Smooth muscle cell (in vitro differentiated cells): ENCODE results near the gene CSNK1G2. TPM values are rescaled to one million over a fixed set of nuclear protein-coding genes. Genes with fewer than 3 reads are reported as not detected.

Experiments used
- DNase-seq: peaks from one replicate; lab custom pipeline; 2025; ENCODE audit not compliant: unreplicated experiment; lab: John Stamatoyannopoulos, UW
- H2AFZ ChIP-seq: fragments of 200-600 bp; sonication (generic); 2 replicates; pipeline ENCODE4 v1.6.0; 2016; ENCODE audit warnings: antibody characterized with exemption, low read depth, mild to moderate bottlenecking
- H3F3A ChIP-seq: fragments of 200-600 bp; sonication (generic); 2 replicates; pipeline ENCODE4 v1.6.0; 2017; ENCODE audit warnings: antibody characterized with exemption, low read depth
- H3K27ac ChIP-seq: fragments of 200-600 bp; sonication (generic); 2 replicates; pipeline ENCODE4 v1.5.1; 2016; ENCODE audit warnings: low read depth, mild to moderate bottlenecking
- H3K27me3 ChIP-seq: fragments of 200-600 bp; sonication (generic); 2 replicates; pipeline ENCODE4 v1.6.1; 2016; ENCODE audit warnings: low read depth, mild to moderate bottlenecking
- H3K36me3 ChIP-seq: fragments of 200-600 bp; sonication (generic); 2 replicates; pipeline ENCODE4 v1.5.1; 2016; ENCODE audit warnings: low read depth
- H3K4me1 ChIP-seq: fragments of 200-600 bp; sonication (generic); 2 replicates; pipeline ENCODE4 v1.5.1; 2016; ENCODE audit warnings: low read depth
- H3K4me2 ChIP-seq: fragments of 200-600 bp; sonication (generic); 2 replicates; pipeline ENCODE4 v1.6.0; 2016; ENCODE audit warnings: mild to moderate bottlenecking
- H3K4me3 ChIP-seq: fragments of 200-600 bp; sonication (generic); 2 replicates; pipeline ENCODE4 v1.5.1; 2016; ENCODE audit warnings: mild to moderate bottlenecking
- H3K79me2 ChIP-seq: fragments of 200-600 bp; sonication (generic); 2 replicates; pipeline ENCODE4 v1.6.0; 2016; ENCODE audit warnings: low read depth, mild to moderate bottlenecking
- H3K9ac ChIP-seq: fragments of 200-600 bp; sonication (generic); 2 replicates; pipeline ENCODE4 v1.6.0; 2016; ENCODE audit warnings: low read depth
- H3K9me3 ChIP-seq: fragments of 200-600 bp; sonication (generic); replicated peaks from 2 replicates; pipeline ENCODE4 v1.5.1; 2016; ENCODE audit warnings: low read depth
- H4K20me1 ChIP-seq: fragments of 200-600 bp; sonication (generic); 2 replicates; pipeline ENCODE4 v1.6.0; 2016; ENCODE audit warnings: low read depth
- CTCF ChIP-seq: fragments of 200-600 bp; sonication (generic); IDR thresholded peaks from 2 replicates; pipeline ENCODE4 v1.5.1; 2017; ENCODE audit warnings: borderline replicate concordance, mild to moderate bottlenecking, antibody characterized with exemption; ENCODE audit not compliant: insufficient read depth, poor library complexity, severe bottlenecking
- WGBS: methylation state at CpG from one replicate; pipeline ENCODE4 v1.1.7; 2016; ENCODE audit warnings: low lambda C conversion rate; 5-methylcytosine and 5-hydroxymethylcytosine counted together
- polyA plus RNA-seq: library from polyadenylated mRNA; unstranded; fragments of >200 nt; fragmentation: Nextera tagmentation; extraction: Ambion mirVana; gene quantifications from 2 replicates; pipeline ENCODE4 v1.2.1, GENCODE V29; 2016
- small RNA-seq: library from RNA; depleted of rRNA; stranded (forward); fragments of <200 nt; gene quantifications from one replicate; pipeline ENCODE3, GENCODE V24; 2014
- total RNA-seq: library from RNA; depleted of rRNA; stranded (reverse); fragments of >200 nt; gene quantifications from 2 replicates; pipeline ENCODE4 v1.2.3, GENCODE V29; 2014

CSNK1G2 gene
- total and polyA plus RNA-seq, 2 experiments from 2014 or later: 53.5 to 74.9 TPM

GRCh38 chr19:2027361-2027760 lies 86.4 kb downstream of the CSNK1G2 start:
- H3K4me3 ChIP-seq: no peak overlapping the region
- no peaks in the 10 kb centered on the region for H3K36me3 ChIP-seq
- no peak overlapping the region for H3K27ac ChIP-seq
- H3K27me3 ChIP-seq: no peaks in the 10 kb centered on the region
- no peaks in the 10 kb centered on the region for H3K79me2 ChIP-seq
- no peak for TF ChIP-seq CTCF
- H2AFZ ChIP-seq: no peak overlapping the region
- no peaks in the 10 kb centered on the region for H3F3A ChIP-seq
- peaks cover 3% of the 10 kb centered on the region for H3K4me1 ChIP-seq
- 91% methylated on average over 9 of the region's 9 CpGs for WGBS
- no peaks in the 10 kb centered on the region for H4K20me1 ChIP-seq
- no peaks in the 10 kb centered on the region for H3K9me3 ChIP-seq
- no peak overlapping the region for H3K4me2 ChIP-seq
- DNase-seq: no peak
- H3K9ac ChIP-seq: no peak overlapping the region

Small RNAs within 50 kb of the gene (small RNA-seq; reads per million reads assigned to genes)
- not detected for gene AC007136.1

Other genes with a start within 250 kb of the CSNK1G2 start
- not detected in 2 replicates for gene ONECUT3, start 187.7 kb upstream of the CSNK1G2 start, total RNA-seq
- gene ONECUT3, start 187.7 kb upstream of the CSNK1G2 start, polyA plus RNA-seq: not detected in 2 replicates
- gene ATP8B3, start 128.9 kb upstream of the CSNK1G2 start, total RNA-seq: 2.0 and 2.8 TPM in 2 replicates
- gene ATP8B3, start 128.9 kb upstream of the CSNK1G2 start, polyA plus RNA-seq: 3.8 and 3.9 TPM in 2 replicates
- 5.0 and 10.6 TPM in 2 replicates for gene REXO1, start 92.7 kb upstream of the CSNK1G2 start, total RNA-seq
- 11.6 and 17.9 TPM in 2 replicates for gene REXO1, start 92.7 kb upstream of the CSNK1G2 start, polyA plus RNA-seq
- 4.3 and 5.8 TPM in 2 replicates for gene KLF16, start 77.6 kb upstream of the CSNK1G2 start, total RNA-seq
- gene KLF16, start 77.6 kb upstream of the CSNK1G2 start, polyA plus RNA-seq: 15.4 and 16.7 TPM in 2 replicates
- gene ABHD17A, start 55.7 kb upstream of the CSNK1G2 start, total RNA-seq: 42.9 and 49.2 TPM in 2 replicates
- 98.3 and 106 TPM in 2 replicates for gene ABHD17A, start 55.7 kb upstream of the CSNK1G2 start, polyA plus RNA-seq
- 0.49 and 0.58 TPM in 2 replicates for gene ADAT3, start 35.8 kb upstream of the CSNK1G2 start, total RNA-seq
- gene ADAT3, start 35.8 kb upstream of the CSNK1G2 start, polyA plus RNA-seq: 2.0 and 4.8 TPM in 2 replicates
- 72.6 and 96.9 TPM in 2 replicates for gene SCAMP4, start 35.8 kb upstream of the CSNK1G2 start, total RNA-seq
- 54.5 and 74.1 TPM in 2 replicates for gene SCAMP4, start 35.8 kb upstream of the CSNK1G2 start, polyA plus RNA-seq
- 37.8 and 45.2 TPM in 2 replicates for gene BTBD2, start 74.5 kb downstream of the CSNK1G2 start, total RNA-seq
- 63.2 and 69.8 TPM in 2 replicates for gene BTBD2, start 74.5 kb downstream of the CSNK1G2 start, polyA plus RNA-seq
- gene MKNK2, start 110.1 kb downstream of the CSNK1G2 start, total RNA-seq: 30.1 and 43.6 TPM in 2 replicates
- 44.7 and 80.1 TPM in 2 replicates for gene MKNK2, start 110.1 kb downstream of the CSNK1G2 start, polyA plus RNA-seq
- gene MOB3A, start 155.2 kb downstream of the CSNK1G2 start, total RNA-seq: 11.2 and 13.5 TPM in 2 replicates
- gene MOB3A, start 155.2 kb downstream of the CSNK1G2 start, polyA plus RNA-seq: 23.8 and 32.9 TPM in 2 replicates
- 1.6 and 1.8 TPM in 2 replicates for gene IZUMO4, start 155.7 kb downstream of the CSNK1G2 start, total RNA-seq
- 0.48 and 0.58 TPM in 2 replicates for gene IZUMO4, start 155.7 kb downstream of the CSNK1G2 start, polyA plus RNA-seq
- gene AP3D1, start 210.4 kb downstream of the CSNK1G2 start, total RNA-seq: 43.0 and 66.2 TPM in 2 replicates
- 81.0 and 82.8 TPM in 2 replicates for gene AP3D1, start 210.4 kb downstream of the CSNK1G2 start, polyA plus RNA-seq
- gene DOT1L, start 222.8 kb downstream of the CSNK1G2 start, total RNA-seq: 4.2 and 4.8 TPM in 2 replicates
- gene DOT1L, start 222.8 kb downstream of the CSNK1G2 start, polyA plus RNA-seq: 3.4 and 5.5 TPM in 2 replicates